Ishikawa (cell line): ENCODE results near the gene NSD2.

Experiments used
- CEBPB ChIP-seq: IDR thresholded peaks from 2 replicates; pipeline ENCODE4 v1.6.1; 2012
- CREB1 ChIP-seq: IDR thresholded peaks from 2 replicates; pipeline ENCODE4 v1.6.1; 2012; ENCODE audit warnings: low read depth
- EGR1 ChIP-seq: IDR thresholded peaks from 2 replicates; pipeline ENCODE4 v1.6.1; 2012
- EP300 ChIP-seq: IDR thresholded peaks from 2 replicates; pipeline ENCODE4 v1.6.1; 2012; ENCODE audit warnings: borderline replicate concordance
- FOXM1 ChIP-seq: IDR thresholded peaks from 2 replicates; pipeline ENCODE4 v1.6.1; 2012; ENCODE audit warnings: low read depth, borderline replicate concordance
- NFIC ChIP-seq: IDR thresholded peaks from 2 replicates; pipeline ENCODE4 v1.6.1; 2012
- RAD21 ChIP-seq: IDR thresholded peaks from 2 replicates; pipeline ENCODE4 v1.6.1; 2012; ENCODE audit warnings: low read depth
- TAF1 ChIP-seq: IDR thresholded peaks from 2 replicates; pipeline ENCODE4 v1.6.1; 2012; ENCODE audit warnings: low read depth, mild to moderate bottlenecking
- TCF12 ChIP-seq: IDR thresholded peaks from 2 replicates; pipeline ENCODE4 v1.6.1; 2012; ENCODE audit warnings: low read depth
- TEAD4 ChIP-seq: IDR thresholded peaks from 2 replicates; pipeline ENCODE4 v1.6.1; 2012
- YY1 ChIP-seq: IDR thresholded peaks from 2 replicates; pipeline ENCODE4 v1.6.1; 2012; ENCODE audit warnings: low read depth
- ZBTB7A ChIP-seq: IDR thresholded peaks from 2 replicates; pipeline ENCODE4 v1.6.1; 2012; ENCODE audit warnings: low read depth
- TF ChIP-seq, protein P1 (sequence below): IDR thresholded peaks from 2 replicates; pipeline ENCODE4 v1.6.1; 2012
- TF ChIP-seq, protein P2 (sequence below): IDR thresholded peaks from 2 replicates; pipeline ENCODE4 v1.6.1; 2012; ENCODE audit warnings: low read depth, mild to moderate bottlenecking
- TF ChIP-seq, protein P3 (sequence below): IDR thresholded peaks from 2 replicates; pipeline ENCODE4 v1.6.1; 2012

NSD2 gene

DNA sequence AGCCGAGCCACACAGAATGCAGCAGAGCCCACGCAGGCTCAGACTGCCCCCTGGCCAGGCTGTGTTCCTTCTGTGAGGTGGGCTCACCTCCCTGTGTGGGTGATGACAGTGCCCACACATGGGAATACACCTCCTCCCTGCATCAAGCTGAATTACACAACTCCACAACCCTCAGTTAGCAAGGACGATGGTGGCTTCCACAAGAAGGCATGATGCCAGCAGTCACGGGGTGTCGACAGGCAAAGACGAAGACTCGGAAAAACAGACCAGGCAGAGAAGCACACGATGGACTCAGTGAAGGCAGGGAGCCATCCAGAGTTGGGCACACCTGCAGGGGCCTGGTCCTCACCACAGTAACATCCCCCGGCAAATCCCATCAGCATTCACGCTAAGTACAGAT is 27.3 kb upstream of the NSD2 start:
- TF ChIP-seq ZBTB7A (no peak), TEAD4 (no peak), NFIC (no peak), TCF12 (no peak), TAF1 (no peak), EGR1 (no peak), RAD21 (no peak), CREB1 (no peak), FOXM1 (no peak), EP300 (no peak), YY1 (no peak), CEBPB (no peak)
- TF ChIP-seq, protein P1, sequence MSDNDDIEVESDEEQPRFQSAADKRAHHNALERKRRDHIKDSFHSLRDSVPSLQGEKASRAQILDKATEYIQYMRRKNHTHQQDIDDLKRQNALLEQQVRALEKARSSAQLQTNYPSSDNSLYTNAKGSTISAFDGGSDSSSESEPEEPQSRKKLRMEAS: no peak
- TF ChIP-seq, protein P2, sequence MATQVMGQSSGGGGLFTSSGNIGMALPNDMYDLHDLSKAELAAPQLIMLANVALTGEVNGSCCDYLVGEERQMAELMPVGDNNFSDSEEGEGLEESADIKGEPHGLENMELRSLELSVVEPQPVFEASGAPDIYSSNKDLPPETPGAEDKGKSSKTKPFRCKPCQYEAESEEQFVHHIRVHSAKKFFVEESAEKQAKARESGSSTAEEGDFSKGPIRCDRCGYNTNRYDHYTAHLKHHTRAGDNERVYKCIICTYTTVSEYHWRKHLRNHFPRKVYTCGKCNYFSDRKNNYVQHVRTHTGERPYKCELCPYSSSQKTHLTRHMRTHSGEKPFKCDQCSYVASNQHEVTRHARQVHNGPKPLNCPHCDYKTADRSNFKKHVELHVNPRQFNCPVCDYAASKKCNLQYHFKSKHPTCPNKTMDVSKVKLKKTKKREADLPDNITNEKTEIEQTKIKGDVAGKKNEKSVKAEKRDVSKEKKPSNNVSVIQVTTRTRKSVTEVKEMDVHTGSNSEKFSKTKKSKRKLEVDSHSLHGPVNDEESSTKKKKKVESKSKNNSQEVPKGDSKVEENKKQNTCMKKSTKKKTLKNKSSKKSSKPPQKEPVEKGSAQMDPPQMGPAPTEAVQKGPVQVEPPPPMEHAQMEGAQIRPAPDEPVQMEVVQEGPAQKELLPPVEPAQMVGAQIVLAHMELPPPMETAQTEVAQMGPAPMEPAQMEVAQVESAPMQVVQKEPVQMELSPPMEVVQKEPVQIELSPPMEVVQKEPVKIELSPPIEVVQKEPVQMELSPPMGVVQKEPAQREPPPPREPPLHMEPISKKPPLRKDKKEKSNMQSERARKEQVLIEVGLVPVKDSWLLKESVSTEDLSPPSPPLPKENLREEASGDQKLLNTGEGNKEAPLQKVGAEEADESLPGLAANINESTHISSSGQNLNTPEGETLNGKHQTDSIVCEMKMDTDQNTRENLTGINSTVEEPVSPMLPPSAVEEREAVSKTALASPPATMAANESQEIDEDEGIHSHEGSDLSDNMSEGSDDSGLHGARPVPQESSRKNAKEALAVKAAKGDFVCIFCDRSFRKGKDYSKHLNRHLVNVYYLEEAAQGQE: no peak
- TF ChIP-seq, protein P3, sequence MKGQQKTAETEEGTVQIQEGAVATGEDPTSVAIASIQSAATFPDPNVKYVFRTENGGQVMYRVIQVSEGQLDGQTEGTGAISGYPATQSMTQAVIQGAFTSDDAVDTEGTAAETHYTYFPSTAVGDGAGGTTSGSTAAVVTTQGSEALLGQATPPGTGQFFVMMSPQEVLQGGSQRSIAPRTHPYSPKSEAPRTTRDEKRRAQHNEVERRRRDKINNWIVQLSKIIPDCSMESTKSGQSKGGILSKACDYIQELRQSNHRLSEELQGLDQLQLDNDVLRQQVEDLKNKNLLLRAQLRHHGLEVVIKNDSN: no peak

DNA sequence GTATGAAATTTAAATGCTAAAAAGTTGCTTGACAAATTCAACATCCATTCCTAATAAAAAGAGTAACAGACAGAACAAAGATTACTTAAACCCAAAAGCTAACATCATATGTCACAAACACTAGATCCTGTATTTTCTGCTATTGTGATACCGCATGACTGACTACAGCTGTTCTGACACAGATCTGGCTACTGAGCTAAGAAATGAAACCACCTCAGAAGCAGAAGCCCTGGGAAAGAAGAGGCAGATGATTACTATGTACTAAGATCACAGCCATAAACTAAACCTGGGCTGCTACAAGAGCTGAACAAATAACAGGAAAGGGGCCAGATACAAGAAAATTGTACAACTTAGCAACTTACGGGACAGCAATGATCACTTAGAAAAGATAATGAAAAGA is 24.6 kb upstream of the NSD2 start:
- TF ChIP-seq ZBTB7A (no peak), TEAD4 (no peak), EGR1 (no peak), TAF1 (no peak), RAD21 (no peak), FOXM1 (no peak)
- TF ChIP-seq, protein P2: no peak
- TF ChIP-seq, protein P1: no peak

DNA sequence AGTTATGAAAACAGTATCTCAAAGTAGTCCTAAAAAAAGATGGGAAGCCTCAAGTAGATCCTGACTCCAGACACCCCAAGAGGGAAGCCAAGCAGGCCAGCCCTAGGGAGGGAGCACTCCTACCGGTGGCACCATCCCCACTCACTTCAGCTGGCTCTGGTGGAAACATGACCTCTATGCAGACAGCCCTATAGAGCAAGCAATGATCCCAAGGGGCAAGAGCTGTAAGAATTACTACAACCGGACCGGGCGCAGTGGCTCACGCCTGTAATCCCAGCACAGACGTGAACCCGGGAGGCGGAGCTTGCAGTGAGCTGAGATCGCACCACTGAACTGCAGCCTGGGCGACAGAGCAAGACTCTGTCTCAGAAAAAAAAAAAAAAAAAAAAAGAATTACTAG is 20.9 kb upstream of the NSD2 start:
- TF ChIP-seq CREB1: no peak
- TF ChIP-seq YY1: no peak
- TF ChIP-seq ZBTB7A: no peak
- no peak for TF ChIP-seq CEBPB
- no peak for TF ChIP-seq EP300
- TF ChIP-seq EGR1: no peak
- no peak for TF ChIP-seq FOXM1
- TF ChIP-seq TEAD4: no peak
- TF ChIP-seq TCF12: no peak
- TF ChIP-seq NFIC: no peak
- no peak for TF ChIP-seq TAF1
- TF ChIP-seq RAD21: no peak
- TF ChIP-seq, protein P2: no peak
- TF ChIP-seq, protein P1: no peak
- TF ChIP-seq, protein P3: no peak

DNA sequence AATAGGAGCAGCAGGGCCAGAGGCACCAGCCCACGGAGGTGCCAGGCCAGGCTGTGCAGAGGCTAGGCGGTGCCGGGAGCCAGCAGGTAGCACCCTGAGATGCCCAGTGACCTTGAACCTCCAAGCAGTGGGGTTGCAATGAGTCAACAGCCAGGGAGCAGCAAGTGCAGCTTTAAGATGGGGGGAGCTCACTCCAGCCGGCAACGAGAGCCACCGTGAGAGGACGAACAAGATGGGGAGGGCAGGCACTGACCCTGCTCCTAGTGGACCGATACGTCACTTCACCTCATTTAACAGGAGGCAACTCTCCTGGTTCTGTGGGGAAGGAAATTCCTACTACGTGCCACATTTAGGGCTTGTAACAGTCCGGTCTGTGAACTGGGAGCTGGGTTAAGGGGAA is 20.0 kb upstream of the NSD2 start:
- TF ChIP-seq, protein P3: no peak
- TF ChIP-seq TCF12 (no peak), TAF1 (no peak), TEAD4 (no peak)
